ENCODE results near the gene DEDD. TPM values are rescaled to one million over a fixed set of nuclear protein-coding genes. Genes with fewer than 3 reads are reported as not detected.

Gene DEDD
- total and polyA plus RNA-seq, 11 donors = 13.8 to 38.8 (median 26.5) TPM

GRCh38 chr1:161090617-161091016 is 41.9 kb downstream of the DEDD start:
- Histone ChIP-seq H3K9me3 (no peaks in the 10 kb centered on the region), H3K4me1 (peaks cover 0 to 2% (median 0%) of the 10 kb centered on the region in 12 donors), H3K36me3 (no peaks in the 10 kb centered on the region), H3K4me3 (no peak overlapping the region), H3K27ac (no peak overlapping the region), H3K27me3 (no peaks in the 10 kb centered on the region)
- ATAC-seq (no peak), DNase-seq (no peak)
- intact Hi-C loops (cut with DNase I) = loop anchor here in 3 of 10 donors (10.0 kb wide), 2 partner anchors 256 to 366 kb away; no protein-coding TSS in a partner anchor
- TF ChIP-seq POLR2A (IDR thresholded peaks at IDR 0.05) = no peak
- no peak for TF ChIP-seq CTCF (IDR thresholded peaks at IDR 0.05)
- WGBS, 4 donors = 82 to 87% (median 86%) methylated on average over 3 of the region's 3 CpGs

GRCh38 chr1:161089938-161090337 is 42.5 kb downstream of the DEDD start:
- 93 to 98% (median 96%) methylated on average over 5 of the region's 5 CpGs for WGBS, 4 donors
- Histone ChIP-seq H3K4me1 (no peaks in the 10 kb centered on the region), H3K9me3 (no peaks in the 10 kb centered on the region), H3K27me3 (no peaks in the 10 kb centered on the region), H3K36me3 (no peaks in the 10 kb centered on the region), H3K4me3 (no peak overlapping the region), H3K27ac (no peak overlapping the region)
- DNase-seq (no peak), ATAC-seq (no peak)
- no peak for TF ChIP-seq CTCF (IDR thresholded peaks at IDR 0.05)
- TF ChIP-seq POLR2A (IDR thresholded peaks at IDR 0.05) = no peak
- intact Hi-C loops (cut with DNase I) = loop anchor here in 3 of 10 donors (10.0 kb wide), 2 partner anchors 255 to 365 kb away; no protein-coding TSS in a partner anchor

GRCh38 chr1:161089251-161089924 is 43.1 kb downstream of the DEDD start, which contains the start of gene NECTIN4:
TSS of gene NECTIN4 (minus strand) at chr1:161089558. CDS start at chr1:161089296, 262 bp downstream.
- H3K4me3 ChIP-seq = no peak within 1 kb of the TSS
- 74 to 82% (median 77%) methylated on average over 20 to 22 of the region's 22 CpGs for WGBS, 4 donors
- H3K36me3 ChIP-seq = no peaks in the 10 kb centered on the region
- H3K9me3 ChIP-seq = no peaks in the 10 kb centered on the region
- ATAC-seq = no peak
- H3K27ac ChIP-seq = no peak within 1 kb of the TSS
- no peaks in the 10 kb centered on the region for H3K27me3 ChIP-seq
- no peak for DNase-seq
- intact Hi-C loops (cut with DNase I) = no loop called here
- TF ChIP-seq CTCF (IDR thresholded peaks at IDR 0.05) (no peak), POLR2A (IDR thresholded peaks at IDR 0.05) (no peak)
- H3K4me1 ChIP-seq = no peaks in the 10 kb centered on the region

GRCh38 chr1:161088587-161089110 is 43.8 kb downstream of the DEDD start:
- DNase-seq (no peak), ATAC-seq (no peak)
- Histone ChIP-seq H3K4me1 (peaks cover 0 to 2% (median 0%) of the 10 kb centered on the region in 12 donors), H3K4me3 (no peak overlapping the region), H3K9me3 (no peaks in the 10 kb centered on the region), H3K36me3 (no peaks in the 10 kb centered on the region), H3K27ac (no peak overlapping the region), H3K27me3 (no peaks in the 10 kb centered on the region)
- intact Hi-C loops (cut with DNase I) = no loop called here
- no peak for TF ChIP-seq POLR2A (IDR thresholded peaks at IDR 0.05)
- no peak for TF ChIP-seq CTCF (IDR thresholded peaks at IDR 0.05)
- 83 to 89% (median 88%) methylated on average over 3 of the region's 3 CpGs for WGBS, 4 donors

All from heart left ventricle (tissue), 16 donors.